Skin epidermis (tissue), 12 donors: ENCODE measurements around the gene CFAP65.

ENCODE experiments used
- H3K27ac ChIP-seq, 21 experiments: fragments of 200-600 bp; sonication (generic) in 11 of 21; one replicate each; pipeline ENCODE4 v1.5.0; 2020; ENCODE audit warnings: mild to moderate bottlenecking in 3 of 21, inconsistent platforms in 2 of 21, moderate library complexity in 2 of 21
- H3K4me3 ChIP-seq, 7 experiments: fragments of 200-600 bp; sonication (generic) in 2 of 7; one replicate each; pipeline ENCODE4 v1.5.0; 2020; ENCODE audit warnings: inconsistent platforms in 2 of 7, mild to moderate bottlenecking in 2 of 7, moderate library complexity in 1 of 7

CFAP65 gene

GRCh38 chr2:218956039-218956438 is 85.3 kb downstream of the CFAP65 start:
- H3K4me3 ChIP-seq: no peak overlapping the region
- no peak overlapping the region for H3K27ac ChIP-seq

GRCh38 chr2:218954541-218955300 is 86.6 kb downstream of the CFAP65 start:
- no peak overlapping the region for H3K27ac ChIP-seq
- no peak overlapping the region for H3K4me3 ChIP-seq

GRCh38 chr2:218953366-218953954 is 87.9 kb downstream of the CFAP65 start:
- Histone ChIP-seq H3K4me3 (no peak overlapping the region), H3K27ac (no peak overlapping the region)
